OCI-LY3 (cell line): ENCODE data around the gene HOOK1.
"Not testable (repeated sequence)": the region's sequence is repeated elsewhere in the genome, so short reads cannot be mapped to it uniquely, and the experiment has no call there.

ENCODE experiments used
- H2AFZ ChIP-seq: fragments of 200-600, 300-600 bp; shearing (Covaris generic); 2 replicates; pipeline ENCODE4 v1.6.0; 2014; ENCODE audit warnings: antibody characterized with exemption, low read depth, low read length
- H3K27ac ChIP-seq: fragments of 200-600, 300-600 bp; sonication (generic); 2 replicates; pipeline ENCODE4 v1.5.1; 2014; ENCODE audit warnings: mild to moderate bottlenecking, low read length, moderate library complexity, mixed read lengths
- H3K27me3 ChIP-seq: fragments of 200-600, 300-600 bp; sonication (generic); 2 replicates; pipeline ENCODE4 v1.6.1; 2014; ENCODE audit warnings: low read depth, low read length, mixed read lengths
- H3K36me3 ChIP-seq: fragments of 200-600, 300-600 bp; sonication (generic); replicated peaks from 2 replicates; pipeline ENCODE3; 2014; ENCODE audit warnings: low read depth, low read length, mixed read lengths
- H3K4me1 ChIP-seq: fragments of 300-600, 200-600 bp; sonication (generic); 2 replicates; pipeline ENCODE4 v1.6.1; 2014; ENCODE audit warnings: low read length, mixed read lengths
- H3K4me2 ChIP-seq: fragments of 200-600, 300-600 bp; sonication (generic); 2 replicates; pipeline ENCODE4 v1.6.1; 2014; ENCODE audit warnings: low read length, mixed read lengths
- H3K4me3 ChIP-seq: fragments of 300-600, 200-600 bp; sonication (generic); 2 replicates; pipeline ENCODE4 v1.5.1; 2014; ENCODE audit warnings: antibody characterized with exemption, mild to moderate bottlenecking, low read length, moderate library complexity
- H3K79me2 ChIP-seq: fragments of 300-600, 200-600 bp; shearing (Covaris generic); 2 replicates; pipeline ENCODE4 v1.6.1; 2014; ENCODE audit warnings: mild to moderate bottlenecking, low read length, mixed read lengths
- H3K9ac ChIP-seq: fragments of 300-600, 200-600 bp; shearing (Covaris generic); 2 replicates; pipeline ENCODE4 v1.6.0; 2014; ENCODE audit warnings: mild to moderate bottlenecking, low read length, moderate library complexity
- H3K9me3 ChIP-seq: fragments of 200-600, 300-600 bp; shearing (Covaris generic); 2 replicates; pipeline ENCODE4 v1.6.1; 2014; ENCODE audit warnings: low read length, mixed read lengths; ENCODE audit not compliant: insufficient read depth
- H4K20me1 ChIP-seq: fragments of 200-600, 300-600 bp; sonication (generic); 2 replicates; pipeline ENCODE4 v1.6.1; 2016; ENCODE audit warnings: low read length, mixed read lengths; ENCODE audit not compliant: insufficient read depth
- CTCF ChIP-seq: fragments of 200-600, 300-600 bp; sonication (generic); IDR thresholded peaks from 2 replicates; pipeline ENCODE4 v1.5.1; 2014; ENCODE audit warnings: antibody characterized with exemption, low read length, low read depth
- EZH2phosphoT487 ChIP-seq: fragments of 200-600 bp; shearing (Covaris generic); IDR thresholded peaks from 2 replicates; pipeline ENCODE4 v1.6.1; 2018; ENCODE audit warnings: antibody characterized with exemption, mixed run types, low read depth

The HOOK1 gene

GRCh38 chr1:59917026-59917784 is 102.5 kb downstream of the HOOK1 start:
- Histone ChIP-seq H3K79me2 (no peaks in the 10 kb centered on the region), H3K4me1 (no peaks in the 10 kb centered on the region), H3K27me3 (no peaks in the 10 kb centered on the region), H3K27ac (no peak overlapping the region), H2AFZ (no peak overlapping the region), H3K4me2 (no peak overlapping the region), H3K9ac (no peak overlapping the region), H3K9me3 (no peaks in the 10 kb centered on the region), H3K36me3 (no peaks in the 10 kb centered on the region), H3K4me3 (no peak overlapping the region), H4K20me1 (no peaks in the 10 kb centered on the region)
- TF ChIP-seq EZH2phosphoT487 (no peak), CTCF (no peak)

- Histone ChIP-seq H3K9ac (no peak overlapping the region), H3K27me3 (no peaks in the 10 kb centered on the region), H3K79me2 (no peaks in the 10 kb centered on the region)
Measured at GRCh38 chr1:59917785-59918180, 103.0 kb downstream of the HOOK1 start.

GRCh38 chr1:59919746-59920145 is 105.0 kb downstream of the HOOK1 start:
- Histone ChIP-seq H3K27me3 (no peaks in the 10 kb centered on the region), H2AFZ (no peak overlapping the region), H3K4me3 (no peak overlapping the region), H3K79me2 (no peaks in the 10 kb centered on the region), H3K27ac (no peak overlapping the region), H3K9me3 (no peaks in the 10 kb centered on the region), H3K4me1 (no peaks in the 10 kb centered on the region), H3K36me3 (no peaks in the 10 kb centered on the region), H4K20me1 (no peaks in the 10 kb centered on the region), H3K4me2 (no peak overlapping the region), H3K9ac (no peak overlapping the region)
- TF ChIP-seq EZH2phosphoT487 (no peak), CTCF (no peak)

More at GRCh38 chr1:59917785-59918180, 103.0 kb downstream of the HOOK1 start:
- Histone ChIP-seq H3K27ac (no peak overlapping the region), H3K36me3 (no peaks in the 10 kb centered on the region), H2AFZ (no peak overlapping the region), H3K4me3 (no peak overlapping the region), H4K20me1 (no peaks in the 10 kb centered on the region), H3K4me1 (no peaks in the 10 kb centered on the region), H3K9me3 (no peaks in the 10 kb centered on the region), H3K4me2 (no peak overlapping the region)
- TF ChIP-seq CTCF (no peak), EZH2phosphoT487 (no peak)

GRCh38 chr1:59921258-59921899 is 106.6 kb downstream of the HOOK1 start:
- H4K20me1 ChIP-seq, H3K4me2 ChIP-seq, H3K9me3 ChIP-seq, H3K27ac ChIP-seq, H3K36me3 ChIP-seq, H3K79me2 ChIP-seq, H2AFZ ChIP-seq, H3K4me3 ChIP-seq, H3K9ac ChIP-seq, H3K4me1 ChIP-seq, H3K27me3 ChIP-seq: not testable (repeated sequence)
